Hepatocyte (in vitro differentiated cells): ENCODE data around the gene MAGI1. TPM values are rescaled to one million over a fixed set of nuclear protein-coding genes. Genes with fewer than 3 reads are reported as not detected.

Experiments used
- DNase-seq: peaks from one replicate; pipeline ENCODE4 v3.0.0-alpha.2; 2016; ENCODE audit warnings: low spot score
- H2AFZ ChIP-seq: fragments of 200-600 bp; sonication (generic); 2 replicates; pipeline ENCODE4 v1.6.0; 2016; ENCODE audit warnings: antibody characterized with exemption, mild to moderate bottlenecking
- H3K27ac ChIP-seq: fragments of 200-600 bp; sonication (generic); 2 replicates; pipeline ENCODE4 v1.5.1; 2016; ENCODE audit warnings: mild to moderate bottlenecking
- H3K27me3 ChIP-seq: fragments of 200-600 bp; sonication (generic); 2 replicates; pipeline ENCODE4 v1.6.1; 2016
- H3K36me3 ChIP-seq: fragments of 200-600 bp; sonication (generic); replicated peaks from 2 replicates; pipeline ENCODE4 v1.5.1; 2016; ENCODE audit warnings: low read depth; ENCODE audit not compliant: insufficient read depth
- H3K4me1 ChIP-seq: fragments of 200-600 bp; sonication (generic); 2 replicates; pipeline ENCODE4 v1.5.1; 2016; ENCODE audit warnings: mild to moderate bottlenecking, moderate library complexity; ENCODE audit not compliant: insufficient read depth
- H3K4me2 ChIP-seq: fragments of 200-600 bp; sonication (generic); 2 replicates; pipeline ENCODE4 v1.6.0; 2016
- H3K4me3 ChIP-seq: fragments of 200-600 bp; sonication (generic); 2 replicates; pipeline ENCODE4 v1.5.1; 2016; ENCODE audit warnings: mild to moderate bottlenecking
- H3K79me2 ChIP-seq: fragments of 200-600 bp; sonication (generic); 2 replicates; pipeline ENCODE4 v1.6.0; 2017; ENCODE audit warnings: mild to moderate bottlenecking
- H3K9me2 ChIP-seq: fragments of 200-600 bp; sonication (generic); replicated peaks from 2 replicates; pipeline ENCODE4 v1.6.0; 2017; ENCODE audit warnings: mild to moderate bottlenecking; ENCODE audit not compliant: insufficient read depth
- H3K9me3 ChIP-seq: fragments of 200-600 bp; sonication (generic); 2 replicates; pipeline ENCODE4 v1.5.1; 2016; ENCODE audit warnings: low read depth, mild to moderate bottlenecking
- H4K20me1 ChIP-seq: fragments of 200-600 bp; sonication (generic); 2 replicates; pipeline ENCODE4 v1.6.0; 2016; ENCODE audit warnings: mild to moderate bottlenecking; ENCODE audit not compliant: insufficient read depth, poor library complexity, severe bottlenecking
- CTCF ChIP-seq: fragments of 200-600 bp; sonication (generic); IDR thresholded peaks from 2 replicates; pipeline ENCODE4 v1.5.1; 2016; ENCODE audit warnings: antibody characterized with exemption, mild to moderate bottlenecking; ENCODE audit not compliant: poor library complexity
- EZH2 ChIP-seq: fragments of 200-600 bp; sonication (generic); IDR thresholded peaks from 2 replicates; pipeline ENCODE4 v1.6.1; 2016; ENCODE audit warnings: antibody characterized with exemption, mild to moderate bottlenecking, borderline replicate concordance
- EZH2phosphoT487 ChIP-seq: fragments of 200-600 bp; sonication (generic); IDR thresholded peaks from one replicate; pipeline ENCODE4 v1.6.1; 2018; ENCODE audit warnings: antibody characterized with exemption, mild to moderate bottlenecking, low read depth, moderate library complexity; ENCODE audit not compliant: unreplicated experiment, severe bottlenecking
- WGBS: methylation state at CpG from one replicate; pipeline ENCODE4 v1.1.6; 2016; ENCODE audit warnings: low lambda C conversion rate; ENCODE audit errors: missing lambda C conversion rate; 5-methylcytosine and 5-hydroxymethylcytosine counted together
- polyA plus RNA-seq: library from polyadenylated mRNA; unstranded; fragments of >200 nt; fragmentation: Nextera tagmentation; extraction: Ambion mirVana; gene quantifications from 2 replicates; pipeline ENCODE4 v1.2.1, GENCODE V29; 2016
- total RNA-seq: library from RNA; depleted of rRNA; stranded (reverse); fragments of >200 nt; gene quantifications from 2 replicates; pipeline ENCODE4 v1.2.3, GENCODE V29; 2014

Gene MAGI1
- total and polyA plus RNA-seq, 2 experiments from 2014 or later, result 26.2 to 43.5 TPM

- Histone ChIP-seq H3K79me2 (no peaks in the 10 kb centered on the region), H3K9me3 (no peaks in the 10 kb centered on the region), H2AFZ (no peak overlapping the region), H3K4me2 (no peak overlapping the region), H4K20me1 (no peaks in the 10 kb centered on the region), H3K27me3 (no peaks in the 10 kb centered on the region), H3K27ac (no peak overlapping the region), H3K9me2 (no peaks in the 10 kb centered on the region), H3K36me3 (no peaks in the 10 kb centered on the region), H3K4me1 (peaks cover 4% of the 10 kb centered on the region), H3K4me3 (no peak overlapping the region)
- TF ChIP-seq CTCF, result no peak
- DNase-seq, result no peak
- WGBS, result 76% methylated on average over 4 of the region's 4 CpGs
Measured at GRCh38 chr3:65351753-65352152, 687.0 kb downstream of the MAGI1 start.

DNA sequence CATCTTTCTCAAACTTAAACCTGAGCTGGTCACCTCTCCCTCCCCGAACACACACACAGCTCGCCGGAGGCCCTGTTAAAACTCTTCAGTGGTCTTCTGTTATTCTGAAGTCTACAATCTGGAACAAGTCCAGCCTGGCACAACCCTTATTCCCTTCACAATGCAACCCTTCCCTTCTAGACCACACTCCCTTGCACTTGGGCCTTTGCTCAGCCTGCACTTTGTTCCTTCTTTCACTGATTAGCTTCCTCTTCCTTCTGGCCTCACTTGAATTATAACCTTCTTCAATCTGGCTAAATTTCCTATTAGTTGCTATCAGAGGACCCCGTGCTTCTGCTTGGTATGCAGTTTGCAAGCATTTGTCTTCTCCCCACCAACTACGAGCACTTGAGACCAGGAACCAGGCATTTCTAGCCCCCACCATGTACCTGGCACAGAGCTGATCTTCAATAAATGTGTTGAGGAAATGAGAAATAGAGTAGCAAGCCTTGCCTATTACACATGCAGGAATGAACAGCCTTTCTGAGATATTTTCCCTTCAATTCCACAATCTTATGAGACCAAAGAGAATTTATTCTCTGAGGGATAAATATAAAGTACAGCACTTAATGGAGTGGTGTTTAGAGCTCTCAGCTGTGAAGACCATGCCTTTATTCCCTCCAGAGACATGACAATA is 687.8 kb downstream of the MAGI1 start:
- Histone ChIP-seq H3K79me2 (no peaks in the 10 kb centered on the region), H3K36me3 (no peaks in the 10 kb centered on the region), H3K4me3 (no peak overlapping the region), H3K4me1 (peaks cover 4% of the 10 kb centered on the region), H3K27ac (no peak overlapping the region), H3K9me3 (no peaks in the 10 kb centered on the region), H2AFZ (no peak overlapping the region), H3K9me2 (no peaks in the 10 kb centered on the region), H3K27me3 (no peaks in the 10 kb centered on the region), H4K20me1 (no peaks in the 10 kb centered on the region), H3K4me2 (no peak overlapping the region)
- WGBS, result 90% methylated on average over 5 of the region's 5 CpGs
- TF ChIP-seq EZH2 (no peak), EZH2phosphoT487 (no peak), CTCF (no peak)
- DNase-seq, result no peak

GRCh38 chr3:65348398-65348995 is 690.2 kb downstream of the MAGI1 start:
- Histone ChIP-seq H2AFZ (no peak overlapping the region), H4K20me1 (no peaks in the 10 kb centered on the region), H3K4me1 (peaks cover 4% of the 10 kb centered on the region), H3K9me2 (no peaks in the 10 kb centered on the region), H3K4me3 (no peak overlapping the region), H3K4me2 (peak overlapping the region; percentile 18), H3K27me3 (no peaks in the 10 kb centered on the region), H3K27ac (no peak overlapping the region), H3K79me2 (no peaks in the 10 kb centered on the region), H3K36me3 (no peaks in the 10 kb centered on the region), H3K9me3 (no peaks in the 10 kb centered on the region)
- TF ChIP-seq EZH2 (no peak), EZH2phosphoT487 (peak; percentile 31), CTCF (no peak)
- peak; percentile 19 for DNase-seq
- WGBS, result 64% methylated on average over 8 of the region's 8 CpGs
